GM19023 (cell line): ENCODE measurements around the gene SMCO4.
A peak's percentile ranks its signal among the peaks of the same experiment; 100 is the strongest.

Experiments used
- ATAC-seq: cut with Tn5 transposase; IDR thresholded peaks from one replicate; pipeline ENCODE4 v1.9.1; 2021; ENCODE audit warnings: mild to moderate bottlenecking, moderate library complexity; ENCODE audit not compliant: unreplicated experiment

Gene SMCO4

GRCh38 chr11:93529707-93530467, 13.3 kb downstream of the SMCO4 start:
- ATAC-seq: peak; percentile 51

- ATAC-seq: no peak
These were observed 14.2 kb downstream of the SMCO4 start for GRCh38 chr11:93528757-93529645.

- ATAC-seq: no peak
These were observed 14.9 kb downstream of the SMCO4 start for GRCh38 chr11:93528252-93528651.

GRCh38 chr11:93526641-93527583, 16.3 kb downstream of the SMCO4 start:
- ATAC-seq: peak; percentile 33

- peak; percentile 23 for ATAC-seq
These were observed 16.9 kb downstream of the SMCO4 start for GRCh38 chr11:93526346-93526633.

DNA sequence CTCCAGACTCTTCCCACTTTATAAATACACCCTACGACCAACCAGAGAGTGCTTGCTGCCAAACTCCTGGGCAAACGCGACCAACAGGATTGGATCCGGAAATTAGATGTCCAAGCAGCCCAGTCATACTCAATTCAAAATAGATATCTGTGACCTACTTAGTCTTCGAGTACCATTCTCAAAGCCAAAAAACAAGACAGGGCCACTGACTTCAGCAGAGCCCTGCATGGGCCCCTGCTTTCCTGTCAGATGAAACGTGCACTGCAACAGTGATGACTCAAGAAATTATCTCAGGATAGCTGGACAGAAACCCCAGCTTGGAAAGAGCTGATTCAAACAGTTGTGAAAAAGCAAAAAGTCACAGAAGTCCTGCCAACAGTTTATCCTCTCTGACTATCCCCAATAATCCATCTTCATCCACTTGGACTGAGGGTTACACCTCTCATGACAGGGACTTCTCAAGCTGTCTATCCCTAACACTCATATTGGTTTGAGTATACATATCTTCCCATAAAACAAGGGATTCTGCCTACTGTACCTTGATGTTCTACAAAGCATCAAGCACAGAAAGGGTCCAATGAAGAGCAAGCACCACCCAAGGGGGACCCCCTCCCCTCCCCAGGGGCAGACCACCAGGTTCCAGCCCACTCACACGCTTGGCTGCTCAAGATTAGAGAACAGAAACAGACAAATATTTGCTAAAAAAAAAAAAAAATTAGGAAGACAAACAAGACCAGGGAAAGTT, 17.4 kb downstream of the SMCO4 start:
- ATAC-seq: no peak

DNA sequence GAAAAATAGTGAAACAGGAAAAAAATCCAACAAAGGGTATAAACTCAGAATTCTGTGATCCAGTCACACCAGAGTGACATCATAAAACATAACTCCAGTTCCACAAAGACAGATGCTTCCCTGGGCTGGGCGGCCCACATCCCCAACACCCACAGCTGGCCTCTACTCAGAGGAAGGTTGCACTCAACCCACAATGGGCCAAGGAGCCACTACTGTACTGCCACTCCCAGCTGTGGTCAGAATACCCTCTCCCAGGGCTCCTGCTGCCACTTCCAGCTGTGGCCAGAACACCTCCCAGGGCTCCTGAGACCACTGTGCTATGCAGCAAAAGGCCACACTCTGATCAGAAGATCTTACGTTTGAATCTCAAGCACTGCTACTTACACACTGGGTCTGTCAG, 18.3 kb downstream of the SMCO4 start:
- no peak for ATAC-seq

- ATAC-seq: peak; percentile 28
These were observed 19.0 kb downstream of the SMCO4 start for GRCh38 chr11:93524173-93524536.

DNA sequence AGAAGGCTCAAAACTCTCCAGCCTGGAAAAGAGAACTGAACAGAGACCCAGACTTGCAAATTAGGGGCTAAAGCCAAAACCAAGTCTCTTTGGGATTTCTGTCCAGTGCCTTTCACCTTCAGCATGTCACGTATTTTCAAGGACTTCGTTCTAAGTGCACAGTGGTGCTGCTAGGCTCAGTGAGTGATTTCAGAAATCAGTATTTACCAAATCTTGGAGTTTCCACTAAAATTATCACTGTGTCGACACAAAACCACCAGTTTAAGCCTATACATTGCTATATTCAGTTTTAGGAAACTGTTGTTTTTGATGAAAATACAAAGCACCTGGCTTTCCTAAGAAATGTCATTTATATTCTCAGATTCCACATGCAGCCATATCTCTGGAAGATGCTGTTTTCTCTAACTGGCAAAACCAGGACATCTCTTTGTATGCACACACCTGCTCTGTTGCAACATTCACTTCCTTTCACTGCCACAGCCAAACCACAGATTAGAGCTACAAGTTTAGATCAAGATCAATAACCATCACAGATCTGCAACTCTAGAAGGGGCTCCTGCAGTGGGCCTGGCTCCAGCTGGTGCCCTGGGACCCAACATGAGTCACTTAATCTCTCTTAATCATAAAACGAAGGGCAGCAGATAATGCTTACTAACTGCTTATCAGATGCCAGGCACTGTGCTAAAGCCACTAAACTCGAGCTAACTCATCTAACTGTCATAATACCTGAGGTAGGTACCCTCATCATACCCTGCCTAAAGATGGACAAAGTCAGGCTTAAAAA, 22.3 kb downstream of the SMCO4 start:
- no peak for ATAC-seq

GRCh38 chr11:93519179-93519578, 24.0 kb downstream of the SMCO4 start:
- no peak for ATAC-seq

DNA sequence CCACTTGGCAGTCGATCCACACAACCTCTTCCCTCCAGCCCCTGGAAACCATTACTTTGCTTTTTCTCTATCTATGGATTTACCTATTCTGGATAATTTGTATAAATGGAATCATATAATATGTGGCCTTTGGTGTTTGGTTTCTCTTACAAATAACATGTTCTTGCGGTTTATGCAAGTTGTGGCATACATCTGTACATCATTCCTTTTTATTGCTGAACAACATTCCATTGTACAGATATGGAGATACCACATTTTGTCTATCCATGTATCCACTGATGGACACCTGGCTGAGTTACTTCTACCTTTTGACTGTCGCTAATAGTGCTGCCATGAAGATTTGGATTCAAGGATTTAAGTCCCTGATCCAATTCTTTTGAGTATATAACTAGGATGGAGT, 25.1 kb downstream of the SMCO4 start:
- no peak for ATAC-seq

- no peak for ATAC-seq
These were observed 25.6 kb downstream of the SMCO4 start for GRCh38 chr11:93517611-93518010.

- ATAC-seq: no peak
These were observed 26.1 kb downstream of the SMCO4 start for GRCh38 chr11:93517041-93517440.

DNA sequence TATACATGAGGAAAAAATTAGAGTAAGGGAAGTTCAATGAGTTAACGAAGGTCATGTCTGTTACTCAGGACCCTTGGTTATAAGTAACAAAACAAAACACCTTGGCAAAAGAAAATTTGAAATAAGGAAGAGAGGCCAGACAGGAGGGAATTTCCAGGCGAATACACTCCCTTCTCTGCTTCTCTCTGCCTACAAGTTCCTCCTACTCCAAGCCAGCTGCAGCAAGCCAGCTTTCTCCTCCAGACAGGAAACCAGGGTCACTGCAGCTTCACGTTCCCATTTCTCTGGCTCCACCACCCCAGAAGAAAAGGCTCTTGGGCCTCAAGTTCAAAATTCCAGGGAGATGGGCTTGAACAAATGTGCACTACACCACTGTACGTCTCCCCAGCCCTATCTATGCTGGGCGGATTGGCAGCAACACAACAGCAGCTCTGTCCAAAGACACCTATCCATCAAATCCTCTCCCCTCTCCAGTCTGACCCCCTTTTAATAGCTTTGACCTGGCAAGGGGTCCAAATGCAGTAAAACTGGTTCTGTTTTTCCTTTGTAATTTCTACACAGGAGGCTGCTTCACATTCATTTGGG, 27.7 kb downstream of the SMCO4 start:
- no peak for ATAC-seq

- no peak for ATAC-seq
These were observed 28.5 kb downstream of the SMCO4 start for GRCh38 chr11:93514712-93515111.

DNA sequence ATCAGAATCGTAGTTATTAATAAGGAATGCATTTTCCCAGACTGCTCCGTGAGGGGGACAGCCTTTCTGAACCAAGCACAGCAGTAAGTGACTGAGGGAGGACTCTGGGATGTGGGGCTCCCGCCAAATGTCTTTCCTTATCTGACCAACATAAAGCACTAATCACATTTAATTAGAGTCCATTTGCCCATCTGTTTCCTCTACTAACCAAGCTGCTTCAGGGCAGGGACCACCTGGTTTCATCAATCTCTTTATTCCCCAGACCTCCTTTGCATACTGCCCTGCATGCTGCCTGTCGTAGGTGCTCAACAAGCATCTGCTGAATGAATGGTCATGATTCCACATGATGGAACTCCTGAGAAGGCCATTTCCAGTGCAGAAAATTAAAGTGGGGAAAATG, 29.4 kb downstream of the SMCO4 start:
- no peak for ATAC-seq

GRCh38 chr11:93512949-93513667, 30.1 kb downstream of the SMCO4 start:
- ATAC-seq: peak; percentile 46

- ATAC-seq: peak; percentile 84
These were observed 31.1 kb downstream of the SMCO4 start for GRCh38 chr11:93512073-93512475.
